Natural killer cell (primary cell): ENCODE results near the gene SCGN. TPM values are rescaled to one million over a fixed set of nuclear protein-coding genes. Genes with fewer than 3 reads are reported as not detected.

ENCODE experiments used
- ATAC-seq, 3 donors: fragments of 150-1000 bp in 2 of 3; fragments of 200-7000 bp in 1 of 3; cut with Tn5 transposase; 1 replicate in 1 of 3; 2 replicates in 2 of 3; pipeline ENCODE4 v1.10.0; 2021; ENCODE audit warnings: mild to moderate bottlenecking in 2 of 3, moderate library complexity in 2 of 3
- DNase-seq, 2 donors: peaks; one replicate each; pipeline versions ENCODE4 v3.0.0 to v3.0.0-alpha.2; 2013 to 2021; ENCODE audit warnings: mixed read lengths in 1 of 2
- H3K27ac ChIP-seq: one replicate; pipeline ENCODE4 v1.5.1; 2013; ENCODE audit warnings: mild to moderate bottlenecking, low read length
- H3K27me3 ChIP-seq: one replicate; pipeline ENCODE4 v1.6.1; 2013; ENCODE audit warnings: low read length; ENCODE audit not compliant: control insufficient read depth, insufficient read depth
- H3K36me3 ChIP-seq: one replicate; pipeline ENCODE4 v1.6.1; 2013; ENCODE audit warnings: low read length; ENCODE audit not compliant: control insufficient read depth, insufficient read depth
- H3K4me1 ChIP-seq: one replicate; pipeline ENCODE4 v1.6.1; 2013; ENCODE audit warnings: low read length; ENCODE audit not compliant: control insufficient read depth, insufficient read depth
- H3K4me3 ChIP-seq: one replicate; pipeline ENCODE4 v1.5.1; 2013; ENCODE audit warnings: low read length
- H3K9me3 ChIP-seq: one replicate; pipeline ENCODE4 v1.6.1; 2013; ENCODE audit warnings: low read length; ENCODE audit not compliant: control insufficient read depth, insufficient read depth
- H3K27ac Mint-ChIP-seq, 2 donors: one replicate each; pipeline ENCODE4 v1.8.0; 2022; ENCODE audit warnings: mild to moderate bottlenecking in 2 of 2, mixed read lengths in 2 of 2, moderate library complexity in 1 of 2
- H3K27me3 Mint-ChIP-seq, 2 donors: one replicate each; pipeline ENCODE4 v1.8.0; 2022; ENCODE audit warnings: low read depth in 2 of 2, mixed read lengths in 2 of 2
- H3K36me3 Mint-ChIP-seq: one replicate; pipeline ENCODE4 v1.8.0; 2022; ENCODE audit warnings: mixed read lengths
- H3K4me1 Mint-ChIP-seq, 2 donors: one replicate each; pipeline ENCODE4 v1.8.0; 2022; ENCODE audit warnings: mixed read lengths in 2 of 2
- H3K4me3 Mint-ChIP-seq: one replicate; pipeline ENCODE4 v1.8.0; 2022; ENCODE audit warnings: mild to moderate bottlenecking, moderate library complexity, mixed read lengths
- H3K9me3 Mint-ChIP-seq, 2 donors: one replicate each; pipeline ENCODE4 v1.8.0; 2022; ENCODE audit warnings: mixed read lengths in 2 of 2
- CTCF ChIP-seq: fragments of 200-600 bp; IDR thresholded peaks from one replicate; pipeline ENCODE4 v1.8.0; 2022; ENCODE audit warnings: antibody characterized with exemption
- WGBS: methylation state at CpG from one replicate; pipeline ENCODE4 v1.1.7; 2013; ENCODE audit warnings: missing lambda C conversion rate; ENCODE audit not compliant: insufficient coverage; 5-methylcytosine and 5-hydroxymethylcytosine counted together
- intact Hi-C: fragments of 100-400 bp; cut with micrococcal nuclease; formaldehyde crosslinking; loops from one replicate; pipeline ENCODE4 v1.14.2; 2022
- total RNA-seq, 4 donors: library from RNA; stranded (reverse); fragments of 120-200 nt in 1 of 4; gene quantifications; one replicate each; pipeline versions ENCODE4 v1.2.3 to v1.2.4, GENCODE V29; 2013 to 2022

SCGN gene
- total RNA-seq, 3 donors from 2014 or later (not counting 1 experiment from before 2014, with no cell fraction given), result not detected

GRCh38 chr6:25743868-25744267 is 91.9 kb downstream of the SCGN start:
- Mint-ChIP-seq H3K9me3 (no peaks in the 10 kb centered on the region), H3K4me3 (no peak overlapping the region), H3K36me3 (no peaks in the 10 kb centered on the region), H3K27ac (no peak overlapping the region), H3K4me1 (no peaks in the 10 kb centered on the region), H3K27me3 (peaks cover 5 to 13% of the 10 kb centered on the region in 2 donors)
- TF ChIP-seq CTCF, result no peak
- no peaks in the 10 kb centered on the region for H3K4me1 ChIP-seq
- no peak for ATAC-seq
- H3K9me3 ChIP-seq, result peaks cover 2% of the 10 kb centered on the region
- H3K4me3 ChIP-seq, result no peak overlapping the region
- intact Hi-C loops, result no loop called here
- peaks cover 4% of the 10 kb centered on the region for H3K27me3 ChIP-seq
- no peak for DNase-seq
- H3K27ac ChIP-seq, result no peak overlapping the region
- no peaks in the 10 kb centered on the region for H3K36me3 ChIP-seq

- Histone ChIP-seq H3K4me1 (no peaks in the 10 kb centered on the region), H3K27ac (no peak overlapping the region), H3K4me3 (no peak overlapping the region), H3K36me3 (no peaks in the 10 kb centered on the region), H3K9me3 (peaks cover 2% of the 10 kb centered on the region), H3K27me3 (no peaks in the 10 kb centered on the region)
- Mint-ChIP-seq H3K36me3 (no peaks in the 10 kb centered on the region), H3K27me3 (peaks cover under 1 to 7% of the 10 kb centered on the region in 2 donors), H3K9me3 (no peaks in the 10 kb centered on the region), H3K4me1 (no peaks in the 10 kb centered on the region), H3K27ac (no peak overlapping the region), H3K4me3 (no peak overlapping the region)
- WGBS, result 92% methylated on average over 3 of the region's 4 CpGs
- DNase-seq (no peak), ATAC-seq (no peak)
- TF ChIP-seq CTCF, result no peak
- intact Hi-C loops, result no loop called here
Observed at GRCh38 chr6:25745836-25746235, 93.8 kb downstream of the SCGN start.

- no peaks in the 10 kb centered on the region for H3K4me1 ChIP-seq
- ATAC-seq, result no peak
- Mint-ChIP-seq H3K36me3 (no peaks in the 10 kb centered on the region), H3K9me3 (no peaks in the 10 kb centered on the region), H3K4me1 (no peaks in the 10 kb centered on the region), H3K27ac (no peak overlapping the region), H3K27me3 (peaks cover 0 to 5% of the 10 kb centered on the region in 2 donors), H3K4me3 (no peak overlapping the region)
- intact Hi-C loops, result no loop called here
- WGBS, result 100% methylated on average over 1 of the region's 1 CpG
- H3K36me3 ChIP-seq, result no peaks in the 10 kb centered on the region
- H3K4me3 ChIP-seq, result no peak overlapping the region
- no peaks in the 10 kb centered on the region for H3K27me3 ChIP-seq
- H3K27ac ChIP-seq, result no peak overlapping the region
- peaks cover under 1% of the 10 kb centered on the region for H3K9me3 ChIP-seq
- no peak for DNase-seq
- no peak for TF ChIP-seq CTCF
Observed at GRCh38 chr6:25746968-25747367, 95.0 kb downstream of the SCGN start.

- Histone ChIP-seq H3K27ac (no peak overlapping the region), H3K27me3 (no peaks in the 10 kb centered on the region), H3K4me3 (no peak overlapping the region), H3K4me1 (no peaks in the 10 kb centered on the region), H3K9me3 (no peaks in the 10 kb centered on the region), H3K36me3 (no peaks in the 10 kb centered on the region)
- no CpG with 5 or more reads among the region's 2 CpGs for WGBS
- no peaks in the 10 kb centered on the region for H3K4me1 Mint-ChIP-seq
- no peak for DNase-seq
- TF ChIP-seq CTCF, result no peak
- H3K4me3 Mint-ChIP-seq, result no peak overlapping the region
- no peaks in the 10 kb centered on the region for H3K36me3 Mint-ChIP-seq
- no peaks in the 10 kb centered on the region for H3K9me3 Mint-ChIP-seq
- no peak overlapping the region for H3K27ac Mint-ChIP-seq
- intact Hi-C loops, result no loop called here
- no peak for ATAC-seq
- H3K27me3 Mint-ChIP-seq, result no peaks in the 10 kb centered on the region
Observed at GRCh38 chr6:25747477-25747876, 95.5 kb downstream of the SCGN start.
